K562 (cell line): ENCODE data around the gene TTLL11.

Experiments
- ARID3A ChIP-seq: IDR thresholded peaks from 2 replicates; pipeline ENCODE4 v1.6.1; 2012; ENCODE audit warnings: low read depth, low read length, improper control_type of control experiment, borderline replicate concordance
- CBX3 ChIP-seq, 2 experiments: IDR thresholded peaks; 1 replicate in 1 of 2; 2 replicates in 1 of 2; pipeline ENCODE4 v1.6.1; 2012; ENCODE audit warnings: inconsistent platforms in 2 of 2, low read length in 2 of 2, borderline replicate concordance in 1 of 2, control low read depth in 1 of 2
- HMG20A ChIP-seq: fragments of 450-650 bp; formaldehyde crosslinking; conservative IDR thresholded peaks from 2 replicates; pipeline ENCODE4 v1.4.0; 2020; ENCODE audit warnings: mild to moderate bottlenecking, mixed read lengths
- NKRF ChIP-seq: fragments of 450-650 bp; IDR thresholded peaks from 2 replicates; pipeline ENCODE4 v1.6.1; 2016; ENCODE audit warnings: borderline replicate concordance
- ZBTB7A ChIP-seq: IDR thresholded peaks from 2 replicates; pipeline ENCODE4 v1.6.1; 2011; ENCODE audit warnings: low read depth, mild to moderate bottlenecking, low read length, moderate library complexity, borderline replicate concordance; ENCODE audit not compliant: control insufficient read depth
- ZNF740 ChIP-seq, 3 experiments: fragments of 200-800 bp in 1 of 3; sonication (Bioruptor generic) in 1 of 3; sonication (generic) in 1 of 3; formaldehyde crosslinking in 1 of 3; IDR thresholded peaks; 2 replicates each; pipeline versions ENCODE4 v1.6.1 to v1.8.0; 2016 to 2022; ENCODE audit warnings: mild to moderate bottlenecking in 2 of 3, missing compliant biosample characterization in 2 of 3, missing genetic modification characterization in 2 of 3, missing genetic modification reagents in 1 of 3

GRCh38 chr9:121927081-121927480 lies 166.0 kb downstream of the TTLL11 start:
- TF ChIP-seq NKRF: no peak
- no peak for TF ChIP-seq ZNF740 (CRISPR knock-in tag; IDR thresholded peaks at IDR 0.05)
- TF ChIP-seq ZNF740 (tag; IDR thresholded peaks at IDR 0.05): no peak
- TF ChIP-seq CBX3 (IDR thresholded peaks at IDR 0.05; ENCODE audit: borderline replicate concordance in 1 of 2, low read length in 2 of 2): no peak
- no peak for TF ChIP-seq HMG20A (CRISPR knock-in tag)
- no peak for TF ChIP-seq ARID3A
- no peak for TF ChIP-seq ZBTB7A
